ENCODE measurements around the gene SLC6A9. TPM values are rescaled to one million over a fixed set of nuclear protein-coding genes. Genes with fewer than 3 reads are reported as not detected.

Gene SLC6A9
- total RNA-seq, 1 donor, result 25.9 TPM

- no peak for TF ChIP-seq CTCF (IDR thresholded peaks at IDR 0.05; ENCODE audit: insufficient read depth, low read length)
- H3K4me3 ChIP-seq (ENCODE audit: low read depth, low read length), result peak overlapping the region; percentile 96
- DNase-seq (ENCODE audit: low read depth), result no peak
These were observed 84.0 kb downstream of the SLC6A9 start for GRCh38 chr1:43947061-43947873.

Other genes starting within 250 kb of the SLC6A9 start
- not detected in 2 replicates for gene ARTN, start 97.7 kb downstream of the SLC6A9 start, total RNA-seq (ENCODE audit: low replicate concordance)
- 16.2 and 20.8 TPM in 2 replicates for gene IPO13, start 84.5 kb downstream of the SLC6A9 start, total RNA-seq (ENCODE audit: low replicate concordance)
- 15.1 and 15.6 TPM in 2 replicates for gene DPH2, start 61.5 kb downstream of the SLC6A9 start, total RNA-seq (ENCODE audit: low replicate concordance)
- 47.3 and 53.1 TPM in 2 replicates for gene ATP6V0B, start 56.5 kb downstream of the SLC6A9 start, total RNA-seq (ENCODE audit: low replicate concordance)
- gene B4GALT2, start 52.3 kb downstream of the SLC6A9 start, total RNA-seq (ENCODE audit: low replicate concordance), result 19.7 and 99.1 TPM in 2 replicates
- 2.6 TPM in 2 replicates for gene CCDC24, start 39.9 kb downstream of the SLC6A9 start, total RNA-seq (ENCODE audit: low replicate concordance)
- 0.27 and 1.1 TPM in 2 replicates for gene KLF17, start 87.4 kb upstream of the SLC6A9 start, total RNA-seq (ENCODE audit: low replicate concordance)
- not detected in 2 replicates for gene KLF18, start 110.2 kb upstream of the SLC6A9 start, total RNA-seq (ENCODE audit: low replicate concordance)
- gene DMAP1, start 182.0 kb upstream of the SLC6A9 start, total RNA-seq (ENCODE audit: low replicate concordance), result 19.8 and 29.2 TPM in 2 replicates

Measured in fibroblast of the aortic adventitia (primary cell).